GM23338 (cell line): Measurements from ENCODE around the gene PNKP. TPM values are rescaled to one million over a fixed set of nuclear protein-coding genes. Genes with fewer than 3 reads are reported as not detected.

Experiments
- ATAC-seq: fragments of 200-7000 bp; cut with Tn5 transposase; 3 replicates; pipeline ENCODE4 v1.9.1; 2020
- DNase-seq: peaks from one replicate; pipeline ENCODE4 v3.0.0-alpha.2; 2015; ENCODE audit warnings: low spot score
- H2AFZ ChIP-seq: fragments of 200-600 bp; sonication (generic); 2 replicates; pipeline ENCODE4 v1.8.0; 2016; ENCODE audit warnings: antibody characterized with exemption, mild to moderate bottlenecking, moderate library complexity
- H3F3A ChIP-seq: fragments of 200-600 bp; sonication (generic); replicated peaks from 2 replicates; pipeline ENCODE4 v1.8.0; 2017; ENCODE audit warnings: antibody characterized with exemption, mixed run types, low read depth
- H3K27ac ChIP-seq: fragments of 200-600 bp; sonication (generic); 2 replicates; pipeline ENCODE4 v1.6.1; 2016; ENCODE audit warnings: low read depth
- H3K27me3 ChIP-seq: fragments of 200-600 bp; sonication (generic); 2 replicates; pipeline ENCODE4 v1.8.0; 2016; ENCODE audit warnings: mild to moderate bottlenecking, mixed run types, moderate library complexity; ENCODE audit not compliant: insufficient read depth
- H3K36me3 ChIP-seq: fragments of 200-600 bp; sonication (generic); 2 replicates; pipeline ENCODE4 v1.8.0; 2016; ENCODE audit warnings: mild to moderate bottlenecking; ENCODE audit not compliant: insufficient read depth
- H3K4me1 ChIP-seq: fragments of 200-600 bp; sonication (generic); 2 replicates; pipeline ENCODE4 v1.8.0; 2016; ENCODE audit warnings: mild to moderate bottlenecking, moderate library complexity; ENCODE audit not compliant: insufficient read depth
- H3K4me2 ChIP-seq: fragments of 200-600 bp; sonication (generic); 2 replicates; pipeline ENCODE4 v1.7.1; 2017; ENCODE audit warnings: mixed run types
- H3K4me3 ChIP-seq: fragments of 200-600 bp; sonication (generic); 2 replicates; pipeline ENCODE4 v1.6.1; 2016; ENCODE audit warnings: mixed run types
- H3K79me2 ChIP-seq: fragments of 200-600 bp; sonication (generic); replicated peaks from 2 replicates; pipeline ENCODE4 v1.8.0; 2017; ENCODE audit warnings: mild to moderate bottlenecking; ENCODE audit not compliant: insufficient read depth
- H3K9me2 ChIP-seq: fragments of 200-600 bp; sonication (generic); 2 replicates; pipeline ENCODE4 v1.8.0; 2017; ENCODE audit not compliant: insufficient read depth
- H4K20me1 ChIP-seq: fragments of 200-600 bp; sonication (generic); replicated peaks from 2 replicates; pipeline ENCODE4 v1.8.0; 2017; ENCODE audit warnings: mild to moderate bottlenecking; ENCODE audit not compliant: insufficient read depth
- H3K27ac Mint-ChIP-seq: 2 replicates; pipeline ENCODE4 v1.8.0; 2020; ENCODE audit warnings: inconsistent platforms, mild to moderate bottlenecking, moderate library complexity, mixed read lengths
- H3K27me3 Mint-ChIP-seq: 3 replicates; pipeline ENCODE4 v1.8.0; 2022; ENCODE audit warnings: low read depth, mild to moderate bottlenecking, moderate library complexity, mixed read lengths, inconsistent platforms; ENCODE audit not compliant: insufficient read depth, poor library complexity
- H3K36me3 Mint-ChIP-seq: 3 replicates; pipeline ENCODE4 v1.8.0; 2021; ENCODE audit warnings: low read depth, mild to moderate bottlenecking, inconsistent platforms, moderate library complexity, mixed read lengths
- H3K4me1 Mint-ChIP-seq: 3 replicates; pipeline ENCODE4 v1.8.0; 2020; ENCODE audit warnings: mild to moderate bottlenecking, inconsistent platforms, mixed read lengths
- H3K4me3 Mint-ChIP-seq: 3 replicates; pipeline ENCODE4 v1.8.0; 2021; ENCODE audit warnings: moderate library complexity, mild to moderate bottlenecking, inconsistent platforms, mixed read lengths
- H3K9me3 Mint-ChIP-seq: 3 replicates; pipeline ENCODE4 v1.8.0; 2020; ENCODE audit warnings: moderate library complexity, mild to moderate bottlenecking, inconsistent platforms, mixed read lengths
- CREB1 ChIP-seq: fragments of 250-450 bp; sonication (Bioruptor Pico); IDR thresholded peaks from 2 replicates; pipeline ENCODE4 v1.5.0; 2020; ENCODE audit warnings: low read depth, mild to moderate bottlenecking, moderate library complexity
- EZH2 ChIP-seq: fragments of 200-600 bp; sonication (generic); IDR thresholded peaks from one replicate; pipeline ENCODE4 v1.8.0; 2017; ENCODE audit warnings: antibody characterized with exemption, mild to moderate bottlenecking, low read depth; ENCODE audit not compliant: unreplicated experiment
- EZH2phosphoT487 ChIP-seq: fragments of 200-600 bp; sonication (generic); IDR thresholded peaks from one replicate; pipeline ENCODE4 v1.8.1; 2018; ENCODE audit warnings: antibody characterized with exemption; ENCODE audit not compliant: unreplicated experiment
- JUNB ChIP-seq: IDR thresholded peaks from one replicate; pipeline ENCODE4 v1.6.1; 2016; ENCODE audit warnings: antibody characterized with exemption; ENCODE audit not compliant: unreplicated experiment
- NANOG ChIP-seq: IDR thresholded peaks from 2 replicates; pipeline ENCODE4 v1.6.1; 2016; ENCODE audit warnings: antibody characterized with exemption, borderline replicate concordance
- POLR2AphosphoS5 ChIP-seq: IDR thresholded peaks from 2 replicates; pipeline ENCODE4 v1.6.1; 2016; ENCODE audit warnings: antibody characterized with exemption, low read depth
- STAT1 ChIP-seq: IDR thresholded peaks from one replicate; pipeline ENCODE4 v1.6.1; 2016; ENCODE audit warnings: antibody characterized with exemption; ENCODE audit not compliant: unreplicated experiment
- ZNF114 ChIP-seq: fragments of 250-450 bp; sonication (Bioruptor Pico); IDR thresholded peaks from 2 replicates; pipeline ENCODE4 v1.5.0; 2020; ENCODE audit warnings: mild to moderate bottlenecking, moderate library complexity
- ZNF331 ChIP-seq: fragments of 250-450 bp; sonication (Bioruptor Pico); IDR thresholded peaks from 2 replicates; pipeline ENCODE4 v1.5.0; 2020; ENCODE audit warnings: low read depth, mild to moderate bottlenecking, moderate library complexity
- polyA plus RNA-seq: library from polyadenylated mRNA; unstranded; fragments of >200 nt; fragmentation: Nextera tagmentation; extraction: Ambion mirVana; gene quantifications from 2 replicates; pipeline ENCODE4 v1.2.1, GENCODE V29; 2016
- total RNA-seq: library from RNA; depleted of rRNA; stranded (reverse); fragments of >200 nt; shearing (Covaris generic); gene quantifications from 2 replicates; pipeline ENCODE4 v1.2.3, GENCODE V29; 2014
- TF ChIP-seq, protein P1 (sequence below): IDR thresholded peaks from one replicate; pipeline ENCODE4 v1.6.1; 2018; ENCODE audit warnings: antibody characterized with exemption; ENCODE audit not compliant: unreplicated experiment
- TF ChIP-seq, protein P2 (sequence below), 2 experiments: fragments of 200-600 bp in 1 of 2; sonication (generic) in 1 of 2; conservative IDR thresholded peaks; 2 replicates each; pipeline versions ENCODE4 v1.5.1 to v1.6.1; 2016 to 2017; ENCODE audit warnings: antibody characterized with exemption in 2 of 2, low read depth in 2 of 2, mild to moderate bottlenecking in 2 of 2, moderate library complexity in 1 of 2
- TF ChIP-seq, protein P3 (sequence below): IDR thresholded peaks from 2 replicates; pipeline ENCODE4 v1.6.1; 2016; ENCODE audit warnings: antibody characterized with exemption
- TF ChIP-seq, protein P4 (sequence below): fragments of 250-450 bp; sonication (Bioruptor Pico); IDR thresholded peaks from 2 replicates; pipeline ENCODE4 v1.5.0; 2020; ENCODE audit warnings: mild to moderate bottlenecking, moderate library complexity

The PNKP gene
- total and polyA plus RNA-seq, 2 experiments from 2014 or later, result 99.6 to 109 TPM

DNA sequence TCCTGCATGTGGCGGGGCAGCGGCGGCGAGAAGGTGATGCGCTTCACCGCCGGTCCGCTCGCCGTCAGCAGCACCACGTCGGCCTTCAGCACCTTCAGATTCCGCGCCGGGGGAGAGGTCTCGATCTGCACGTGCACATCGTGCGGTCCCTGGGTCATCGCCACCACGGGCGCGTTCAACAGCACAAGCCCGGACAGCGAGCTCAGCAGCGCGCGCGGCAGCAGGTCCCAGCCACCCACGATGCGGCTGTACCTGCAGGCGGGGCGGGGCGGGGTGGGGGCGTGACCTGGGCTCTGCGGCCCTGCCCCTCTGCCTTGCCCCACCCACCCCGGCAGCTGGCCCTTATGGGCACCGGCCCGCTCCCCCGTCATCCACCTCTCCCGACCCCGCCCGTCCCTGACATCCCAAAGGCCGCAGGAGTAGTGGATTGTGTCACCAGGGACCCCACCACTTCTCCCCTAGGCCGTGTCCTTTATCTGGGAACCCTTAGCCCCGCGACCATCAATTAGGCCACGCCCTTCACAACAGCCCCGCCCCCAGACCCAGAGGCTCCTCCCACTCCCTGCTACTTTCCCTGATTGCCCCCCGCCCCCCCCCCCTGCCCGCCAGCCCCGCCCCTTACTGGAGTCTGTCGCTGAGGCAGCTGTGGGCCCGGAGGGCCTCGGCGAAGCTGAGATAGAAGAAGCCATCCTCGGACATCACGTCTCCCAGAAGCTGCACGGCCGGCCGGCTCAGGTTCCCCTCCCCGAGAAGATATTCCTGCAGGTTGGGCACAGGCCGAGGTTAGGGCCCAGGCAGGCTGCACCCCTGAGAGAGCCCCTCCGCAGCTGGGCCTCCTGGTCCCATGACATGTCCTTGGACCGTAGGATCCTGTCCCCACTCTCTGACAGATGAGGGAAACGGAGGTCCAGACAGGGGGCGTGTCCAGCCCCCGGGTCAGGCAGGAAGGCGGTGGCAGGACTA lies 23.3 kb upstream of the PNKP start:
- Histone ChIP-seq H3K4me3 (peak overlapping the region; percentile 53), H3K36me3 (no peaks in the 10 kb centered on the region), H3K27me3 (0 out of 2 replicates have a peak, but pooled peaks cover 3% of the 10 kb centered on the region), H3K4me2 (peak overlapping the region; percentile 84), H3F3A (peaks cover 27% of the 10 kb centered on the region; the same call in 1 of the 2 replicates), H2AFZ (peak overlapping the region; percentile 96), H3K9me2 (no peaks in the 10 kb centered on the region), H3K4me1 (peaks cover 9% of the 10 kb centered on the region; the same call in 1 of the 2 replicates), H3K79me2 (no peaks in the 10 kb centered on the region), H4K20me1 (no peaks in the 10 kb centered on the region; the same call in 1 of the 2 replicates), H3K27ac (no peak overlapping the region)
- H3K27me3 Mint-ChIP-seq, result peaks cover 30% of the 10 kb centered on the region
- peaks cover 22% of the 10 kb centered on the region for H3K36me3 Mint-ChIP-seq
- H3K27ac Mint-ChIP-seq, result peak overlapping the region; percentile 96
- H3K4me1 Mint-ChIP-seq, result peaks cover 9% of the 10 kb centered on the region
- peak overlapping the region; percentile 73 for H3K4me3 Mint-ChIP-seq
- TF ChIP-seq EZH2phosphoT487 (no peak), EZH2 (no peak), NANOG (no peak), CREB1 (no peak; the same call in 1 of the 2 replicates), STAT1 (no peak), POLR2AphosphoS5 (peak; percentile 44; the same call in 1 of the 2 replicates), JUNB (no peak), ZNF331 (CRISPR knock-in tag) (no peak), ZNF114 (CRISPR knock-in tag) (no peak)
- TF ChIP-seq, protein P1, sequence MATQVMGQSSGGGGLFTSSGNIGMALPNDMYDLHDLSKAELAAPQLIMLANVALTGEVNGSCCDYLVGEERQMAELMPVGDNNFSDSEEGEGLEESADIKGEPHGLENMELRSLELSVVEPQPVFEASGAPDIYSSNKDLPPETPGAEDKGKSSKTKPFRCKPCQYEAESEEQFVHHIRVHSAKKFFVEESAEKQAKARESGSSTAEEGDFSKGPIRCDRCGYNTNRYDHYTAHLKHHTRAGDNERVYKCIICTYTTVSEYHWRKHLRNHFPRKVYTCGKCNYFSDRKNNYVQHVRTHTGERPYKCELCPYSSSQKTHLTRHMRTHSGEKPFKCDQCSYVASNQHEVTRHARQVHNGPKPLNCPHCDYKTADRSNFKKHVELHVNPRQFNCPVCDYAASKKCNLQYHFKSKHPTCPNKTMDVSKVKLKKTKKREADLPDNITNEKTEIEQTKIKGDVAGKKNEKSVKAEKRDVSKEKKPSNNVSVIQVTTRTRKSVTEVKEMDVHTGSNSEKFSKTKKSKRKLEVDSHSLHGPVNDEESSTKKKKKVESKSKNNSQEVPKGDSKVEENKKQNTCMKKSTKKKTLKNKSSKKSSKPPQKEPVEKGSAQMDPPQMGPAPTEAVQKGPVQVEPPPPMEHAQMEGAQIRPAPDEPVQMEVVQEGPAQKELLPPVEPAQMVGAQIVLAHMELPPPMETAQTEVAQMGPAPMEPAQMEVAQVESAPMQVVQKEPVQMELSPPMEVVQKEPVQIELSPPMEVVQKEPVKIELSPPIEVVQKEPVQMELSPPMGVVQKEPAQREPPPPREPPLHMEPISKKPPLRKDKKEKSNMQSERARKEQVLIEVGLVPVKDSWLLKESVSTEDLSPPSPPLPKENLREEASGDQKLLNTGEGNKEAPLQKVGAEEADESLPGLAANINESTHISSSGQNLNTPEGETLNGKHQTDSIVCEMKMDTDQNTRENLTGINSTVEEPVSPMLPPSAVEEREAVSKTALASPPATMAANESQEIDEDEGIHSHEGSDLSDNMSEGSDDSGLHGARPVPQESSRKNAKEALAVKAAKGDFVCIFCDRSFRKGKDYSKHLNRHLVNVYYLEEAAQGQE, result no peak
- TF ChIP-seq, protein P2, sequence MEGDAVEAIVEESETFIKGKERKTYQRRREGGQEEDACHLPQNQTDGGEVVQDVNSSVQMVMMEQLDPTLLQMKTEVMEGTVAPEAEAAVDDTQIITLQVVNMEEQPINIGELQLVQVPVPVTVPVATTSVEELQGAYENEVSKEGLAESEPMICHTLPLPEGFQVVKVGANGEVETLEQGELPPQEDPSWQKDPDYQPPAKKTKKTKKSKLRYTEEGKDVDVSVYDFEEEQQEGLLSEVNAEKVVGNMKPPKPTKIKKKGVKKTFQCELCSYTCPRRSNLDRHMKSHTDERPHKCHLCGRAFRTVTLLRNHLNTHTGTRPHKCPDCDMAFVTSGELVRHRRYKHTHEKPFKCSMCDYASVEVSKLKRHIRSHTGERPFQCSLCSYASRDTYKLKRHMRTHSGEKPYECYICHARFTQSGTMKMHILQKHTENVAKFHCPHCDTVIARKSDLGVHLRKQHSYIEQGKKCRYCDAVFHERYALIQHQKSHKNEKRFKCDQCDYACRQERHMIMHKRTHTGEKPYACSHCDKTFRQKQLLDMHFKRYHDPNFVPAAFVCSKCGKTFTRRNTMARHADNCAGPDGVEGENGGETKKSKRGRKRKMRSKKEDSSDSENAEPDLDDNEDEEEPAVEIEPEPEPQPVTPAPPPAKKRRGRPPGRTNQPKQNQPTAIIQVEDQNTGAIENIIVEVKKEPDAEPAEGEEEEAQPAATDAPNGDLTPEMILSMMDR (conservative IDR thresholded peaks at IDR 0.05; ENCODE audit: low read depth in 2 of 2), result peak in 1 of 2 experiments; percentile 32; a peak in 1 of 4 replicates
- TF ChIP-seq, protein P3, sequence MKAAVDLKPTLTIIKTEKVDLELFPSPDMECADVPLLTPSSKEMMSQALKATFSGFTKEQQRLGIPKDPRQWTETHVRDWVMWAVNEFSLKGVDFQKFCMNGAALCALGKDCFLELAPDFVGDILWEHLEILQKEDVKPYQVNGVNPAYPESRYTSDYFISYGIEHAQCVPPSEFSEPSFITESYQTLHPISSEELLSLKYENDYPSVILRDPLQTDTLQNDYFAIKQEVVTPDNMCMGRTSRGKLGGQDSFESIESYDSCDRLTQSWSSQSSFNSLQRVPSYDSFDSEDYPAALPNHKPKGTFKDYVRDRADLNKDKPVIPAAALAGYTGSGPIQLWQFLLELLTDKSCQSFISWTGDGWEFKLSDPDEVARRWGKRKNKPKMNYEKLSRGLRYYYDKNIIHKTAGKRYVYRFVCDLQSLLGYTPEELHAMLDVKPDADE, result no peak
- TF ChIP-seq, protein P4, sequence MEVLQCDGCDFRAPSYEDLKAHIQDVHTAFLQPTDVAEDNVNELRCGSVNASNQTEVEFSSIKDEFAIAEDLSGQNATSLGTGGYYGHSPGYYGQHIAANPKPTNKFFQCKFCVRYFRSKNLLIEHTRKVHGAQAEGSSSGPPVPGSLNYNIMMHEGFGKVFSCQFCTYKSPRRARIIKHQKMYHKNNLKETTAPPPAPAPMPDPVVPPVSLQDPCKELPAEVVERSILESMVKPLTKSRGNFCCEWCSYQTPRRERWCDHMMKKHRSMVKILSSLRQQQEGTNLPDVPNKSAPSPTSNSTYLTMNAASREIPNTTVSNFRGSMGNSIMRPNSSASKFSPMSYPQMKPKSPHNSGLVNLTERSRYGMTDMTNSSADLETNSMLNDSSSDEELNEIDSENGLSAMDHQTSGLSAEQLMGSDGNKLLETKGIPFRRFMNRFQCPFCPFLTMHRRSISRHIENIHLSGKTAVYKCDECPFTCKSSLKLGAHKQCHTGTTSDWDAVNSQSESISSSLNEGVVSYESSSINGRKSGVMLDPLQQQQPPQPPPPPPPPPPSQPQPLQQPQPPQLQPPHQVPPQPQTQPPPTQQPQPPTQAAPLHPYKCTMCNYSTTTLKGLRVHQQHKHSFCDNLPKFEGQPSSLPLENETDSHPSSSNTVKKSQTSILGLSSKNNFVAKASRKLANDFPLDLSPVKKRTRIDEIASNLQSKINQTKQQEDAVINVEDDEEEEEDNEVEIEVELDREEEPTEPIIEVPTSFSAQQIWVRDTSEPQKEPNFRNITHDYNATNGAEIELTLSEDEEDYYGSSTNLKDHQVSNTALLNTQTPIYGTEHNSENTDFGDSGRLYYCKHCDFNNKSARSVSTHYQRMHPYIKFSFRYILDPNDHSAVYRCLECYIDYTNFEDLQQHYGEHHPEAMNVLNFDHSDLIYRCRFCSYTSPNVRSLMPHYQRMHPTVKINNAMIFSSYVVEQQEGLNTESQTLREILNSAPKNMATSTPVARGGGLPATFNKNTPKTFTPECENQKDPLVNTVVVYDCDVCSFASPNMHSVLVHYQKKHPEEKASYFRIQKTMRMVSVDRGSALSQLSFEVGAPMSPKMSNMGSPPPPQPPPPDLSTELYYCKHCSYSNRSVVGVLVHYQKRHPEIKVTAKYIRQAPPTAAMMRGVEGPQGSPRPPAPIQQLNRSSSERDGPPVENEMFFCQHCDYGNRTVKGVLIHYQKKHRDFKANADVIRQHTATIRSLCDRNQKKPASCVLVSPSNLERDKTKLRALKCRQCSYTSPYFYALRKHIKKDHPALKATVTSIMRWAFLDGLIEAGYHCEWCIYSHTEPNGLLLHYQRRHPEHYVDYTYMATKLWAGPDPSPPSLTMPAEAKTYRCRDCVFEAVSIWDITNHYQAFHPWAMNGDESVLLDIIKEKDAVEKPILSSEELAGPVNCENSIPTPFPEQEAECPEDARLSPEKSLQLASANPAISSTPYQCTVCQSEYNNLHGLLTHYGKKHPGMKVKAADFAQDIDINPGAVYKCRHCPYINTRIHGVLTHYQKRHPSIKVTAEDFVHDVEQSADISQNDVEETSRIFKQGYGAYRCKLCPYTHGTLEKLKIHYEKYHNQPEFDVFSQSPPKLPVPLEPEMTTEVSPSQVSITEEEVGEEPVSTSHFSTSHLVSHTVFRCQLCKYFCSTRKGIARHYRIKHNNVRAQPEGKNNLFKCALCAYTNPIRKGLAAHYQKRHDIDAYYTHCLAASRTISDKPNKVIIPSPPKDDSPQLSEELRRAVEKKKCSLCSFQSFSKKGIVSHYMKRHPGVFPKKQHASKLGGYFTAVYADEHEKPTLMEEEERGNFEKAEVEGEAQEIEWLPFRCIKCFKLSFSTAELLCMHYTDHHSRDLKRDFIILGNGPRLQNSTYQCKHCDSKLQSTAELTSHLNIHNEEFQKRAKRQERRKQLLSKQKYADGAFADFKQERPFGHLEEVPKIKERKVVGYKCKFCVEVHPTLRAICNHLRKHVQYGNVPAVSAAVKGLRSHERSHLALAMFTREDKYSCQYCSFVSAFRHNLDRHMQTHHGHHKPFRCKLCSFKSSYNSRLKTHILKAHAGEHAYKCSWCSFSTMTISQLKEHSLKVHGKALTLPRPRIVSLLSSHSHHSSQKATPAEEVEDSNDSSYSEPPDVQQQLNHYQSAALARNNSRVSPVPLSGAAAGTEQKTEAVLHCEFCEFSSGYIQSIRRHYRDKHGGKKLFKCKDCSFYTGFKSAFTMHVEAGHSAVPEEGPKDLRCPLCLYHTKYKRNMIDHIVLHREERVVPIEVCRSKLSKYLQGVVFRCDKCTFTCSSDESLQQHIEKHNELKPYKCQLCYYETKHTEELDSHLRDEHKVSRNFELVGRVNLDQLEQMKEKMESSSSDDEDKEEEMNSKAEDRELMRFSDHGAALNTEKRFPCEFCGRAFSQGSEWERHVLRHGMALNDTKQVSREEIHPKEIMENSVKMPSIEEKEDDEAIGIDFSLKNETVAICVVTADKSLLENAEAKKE (CRISPR knock-in tag), result no peak
- peak; percentile 72 for ATAC-seq
- DNase-seq, result peak; percentile 80
- H3K9me3 Mint-ChIP-seq, result peaks cover 5% of the 10 kb centered on the region
